Effector memory CD8-positive, alpha-beta T cell (primary cell): ENCODE results near the gene FAAP20.

Experiments
- ATAC-seq: fragments of 150-1000 bp; cut with Tn5 transposase; replicated peaks from 2 replicates; pipeline ENCODE4 v1.10.0; 2021; ENCODE audit warnings: mild to moderate bottlenecking, moderate library complexity
- DNase-seq, 3 experiments: peaks; one replicate each; pipeline ENCODE4 v3.0.0; 2021
- H3K27ac Mint-ChIP-seq, 2 donors: one replicate each; pipeline ENCODE4 v1.8.0; 2022; ENCODE audit warnings: mild to moderate bottlenecking in 2 of 2, mixed read lengths in 2 of 2, moderate library complexity in 2 of 2
- H3K27me3 Mint-ChIP-seq, 2 donors: one replicate each; pipeline ENCODE4 v1.8.0; 2022; ENCODE audit warnings: mixed read lengths in 2 of 2
- H3K36me3 Mint-ChIP-seq: one replicate; pipeline ENCODE4 v1.8.0; 2022; ENCODE audit warnings: mild to moderate bottlenecking, moderate library complexity, mixed read lengths; ENCODE audit not compliant: insufficient read depth
- H3K4me1 Mint-ChIP-seq, 2 donors: one replicate each; pipeline ENCODE4 v1.8.0; 2022; ENCODE audit warnings: low read depth in 2 of 2, mixed read lengths in 2 of 2
- H3K4me3 Mint-ChIP-seq, 2 donors: one replicate each; pipeline ENCODE4 v1.8.0; 2022; ENCODE audit warnings: mild to moderate bottlenecking in 2 of 2, mixed read lengths in 2 of 2, moderate library complexity in 2 of 2
- H3K9me3 Mint-ChIP-seq, 2 donors: one replicate each; pipeline ENCODE4 v1.8.0; 2022; ENCODE audit warnings: mixed read lengths in 2 of 2

FAAP20 gene

GRCh38 chr1:2226525-2227345 is 32.2 kb upstream of the FAAP20 start:
- Mint-ChIP-seq H3K9me3 (no peaks in the 10 kb centered on the region), H3K27me3 (no peaks in the 10 kb centered on the region), H3K4me1 (peaks cover 27% of the 10 kb centered on the region in 2 donors), H3K4me3 (peak overlapping the region; percentile 56 to 58), H3K36me3 (peaks cover 53% of the 10 kb centered on the region), H3K27ac (peak overlapping the region; percentile 77 to 92)
- ATAC-seq (no peak), DNase-seq (no peak)

GRCh38 chr1:2224631-2225428 is 30.3 kb upstream of the FAAP20 start:
- Mint-ChIP-seq H3K9me3 (no peaks in the 10 kb centered on the region), H3K27me3 (no peaks in the 10 kb centered on the region), H3K36me3 (peaks cover 34% of the 10 kb centered on the region), H3K4me1 (peaks cover 11 to 14% of the 10 kb centered on the region in 2 donors), H3K27ac (peak overlapping the region in 1 of 2 donors; percentile 68), H3K4me3 (no peak overlapping the region)
- DNase-seq (no peak), ATAC-seq (no peak)

- H3K4me1 Mint-ChIP-seq: peaks cover 6 to 8% of the 10 kb centered on the region in 2 donors
- DNase-seq (no peak), ATAC-seq (no peak)
- no peak overlapping the region for H3K4me3 Mint-ChIP-seq
- no peaks in the 10 kb centered on the region for H3K27me3 Mint-ChIP-seq
- H3K27ac Mint-ChIP-seq: peak overlapping the region in 1 of 2 donors; percentile 68
- no peaks in the 10 kb centered on the region for H3K9me3 Mint-ChIP-seq
- H3K36me3 Mint-ChIP-seq: peaks cover 27% of the 10 kb centered on the region
These were observed 29.6 kb upstream of the FAAP20 start for GRCh38 chr1:2224170-2224584.

GRCh38 chr1:2221271-2221670 is 26.7 kb upstream of the FAAP20 start:
- Mint-ChIP-seq H3K36me3 (peaks cover 15% of the 10 kb centered on the region), H3K27ac (no peak overlapping the region), H3K9me3 (peaks cover 0 to 4% of the 10 kb centered on the region in 2 donors), H3K4me1 (peaks cover 2 to 5% of the 10 kb centered on the region in 2 donors), H3K4me3 (no peak overlapping the region), H3K27me3 (no peaks in the 10 kb centered on the region)
- DNase-seq (no peak), ATAC-seq (no peak)

- peaks cover 11% of the 10 kb centered on the region for H3K36me3 Mint-ChIP-seq
- H3K4me1 Mint-ChIP-seq: no peaks in the 10 kb centered on the region
- no peak for DNase-seq
- no peak overlapping the region for H3K4me3 Mint-ChIP-seq
- no peak overlapping the region for H3K27ac Mint-ChIP-seq
- ATAC-seq: no peak
- peaks cover 0 to 4% of the 10 kb centered on the region in 2 donors for H3K9me3 Mint-ChIP-seq
- H3K27me3 Mint-ChIP-seq: no peaks in the 10 kb centered on the region
These were observed 22.1 kb upstream of the FAAP20 start for GRCh38 chr1:2216767-2217058.

- H3K27me3 Mint-ChIP-seq: no peaks in the 10 kb centered on the region
- peaks cover 0 to 4% of the 10 kb centered on the region in 2 donors for H3K9me3 Mint-ChIP-seq
- DNase-seq (no peak), ATAC-seq (no peak)
- H3K4me3 Mint-ChIP-seq: no peak overlapping the region
- H3K4me1 Mint-ChIP-seq: no peaks in the 10 kb centered on the region
- H3K27ac Mint-ChIP-seq: no peak overlapping the region
- peaks cover 11% of the 10 kb centered on the region for H3K36me3 Mint-ChIP-seq
These were observed 21.6 kb upstream of the FAAP20 start for GRCh38 chr1:2215909-2216766.

- Mint-ChIP-seq H3K27ac (no peak overlapping the region), H3K4me3 (no peak overlapping the region), H3K27me3 (no peaks in the 10 kb centered on the region), H3K9me3 (peaks cover 0 to 4% of the 10 kb centered on the region in 2 donors), H3K36me3 (peaks cover 11% of the 10 kb centered on the region), H3K4me1 (no peaks in the 10 kb centered on the region)
- ATAC-seq (no peak), DNase-seq (no peak)
These were observed 20.8 kb upstream of the FAAP20 start for GRCh38 chr1:2215329-2215728.

- ATAC-seq: no peak
- Mint-ChIP-seq H3K4me1 (no peaks in the 10 kb centered on the region), H3K9me3 (peaks cover 0 to 4% of the 10 kb centered on the region in 2 donors), H3K27ac (no peak overlapping the region), H3K4me3 (no peak overlapping the region), H3K36me3 (peaks cover 11% of the 10 kb centered on the region), H3K27me3 (no peaks in the 10 kb centered on the region)
- DNase-seq: no peak
These were observed 20.1 kb upstream of the FAAP20 start for GRCh38 chr1:2214541-2215241.

- no peak for DNase-seq
These were observed 19.3 kb upstream of the FAAP20 start for GRCh38 chr1:2213576-2214505.

GRCh38 chr1:2212532-2213491 is 18.2 kb upstream of the FAAP20 start:
- ATAC-seq: peak; percentile 80
- Mint-ChIP-seq H3K36me3 (peaks cover 12% of the 10 kb centered on the region), H3K27ac (no peak overlapping the region), H3K9me3 (no peaks in the 10 kb centered on the region), H3K4me1 (no peaks in the 10 kb centered on the region), H3K4me3 (peak overlapping the region; percentile 29 to 55), H3K27me3 (no peaks in the 10 kb centered on the region)
- peak in 2 of 3 experiments; percentile 47 to 48 for DNase-seq

More at GRCh38 chr1:2213576-2214505, 19.3 kb upstream of the FAAP20 start:
- H3K4me1 Mint-ChIP-seq: no peaks in the 10 kb centered on the region
- peaks cover 8% of the 10 kb centered on the region for H3K36me3 Mint-ChIP-seq
- peak overlapping the region in 1 of 2 donors; percentile 4 for H3K4me3 Mint-ChIP-seq
- peak overlapping the region in 1 of 2 donors; percentile 38 for H3K27ac Mint-ChIP-seq
- no peak for ATAC-seq
- H3K27me3 Mint-ChIP-seq: no peaks in the 10 kb centered on the region
- H3K9me3 Mint-ChIP-seq: peaks cover 0 to under 1% of the 10 kb centered on the region in 2 donors

- H3K27me3 Mint-ChIP-seq: no peaks in the 10 kb centered on the region
- no peaks in the 10 kb centered on the region for H3K9me3 Mint-ChIP-seq
- H3K36me3 Mint-ChIP-seq: peaks cover 12% of the 10 kb centered on the region
- peak overlapping the region in 1 of 2 donors; percentile 55 for H3K4me3 Mint-ChIP-seq
- ATAC-seq (no peak), DNase-seq (no peak)
- no peaks in the 10 kb centered on the region for H3K4me1 Mint-ChIP-seq
- no peak overlapping the region for H3K27ac Mint-ChIP-seq
These were observed 17.6 kb upstream of the FAAP20 start for GRCh38 chr1:2212274-2212531.
